Peyer's patch (tissue), 4 donors: ENCODE data around the gene ZYG11B.

ENCODE experiments used
- POLR2A ChIP-seq, 2 donors: fragments of 450-650 bp; IDR thresholded peaks; one replicate each; pipeline ENCODE4 v1.5.1; 2017; ENCODE audit warnings: antibody characterized with exemption in 2 of 2, mild to moderate bottlenecking in 2 of 2, moderate library complexity in 2 of 2
- TF ChIP-seq, protein P1 (sequence below), 6 experiments: fragments of 450-650 bp in 4 of 6; fragments of 200-600 bp in 2 of 6; sonication (generic) in 1 of 6; IDR thresholded peaks; one replicate each; pipeline ENCODE4 v1.5.1; 2017 to 2019; ENCODE audit warnings: antibody characterized with exemption in 6 of 6, mild to moderate bottlenecking in 3 of 6, moderate library complexity in 1 of 6

DNA sequence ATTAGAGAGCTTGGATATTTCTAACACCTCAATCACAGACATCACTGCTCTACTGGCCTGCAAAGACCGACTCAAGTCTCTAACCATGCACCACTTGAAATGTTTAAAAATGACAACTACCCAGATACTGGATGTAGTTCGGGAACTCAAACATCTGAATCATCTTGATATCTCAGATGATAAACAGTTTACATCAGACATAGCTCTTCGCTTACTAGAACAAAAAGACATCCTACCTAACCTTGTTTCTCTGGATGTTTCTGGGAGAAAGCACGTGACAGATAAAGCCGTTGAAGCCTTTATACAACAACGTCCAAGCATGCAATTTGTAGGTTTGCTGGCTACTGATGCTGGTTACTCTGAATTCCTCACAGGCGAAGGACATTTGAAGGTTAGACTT, 45.1 kb downstream of the ZYG11B start:
- TF ChIP-seq, protein P1, sequence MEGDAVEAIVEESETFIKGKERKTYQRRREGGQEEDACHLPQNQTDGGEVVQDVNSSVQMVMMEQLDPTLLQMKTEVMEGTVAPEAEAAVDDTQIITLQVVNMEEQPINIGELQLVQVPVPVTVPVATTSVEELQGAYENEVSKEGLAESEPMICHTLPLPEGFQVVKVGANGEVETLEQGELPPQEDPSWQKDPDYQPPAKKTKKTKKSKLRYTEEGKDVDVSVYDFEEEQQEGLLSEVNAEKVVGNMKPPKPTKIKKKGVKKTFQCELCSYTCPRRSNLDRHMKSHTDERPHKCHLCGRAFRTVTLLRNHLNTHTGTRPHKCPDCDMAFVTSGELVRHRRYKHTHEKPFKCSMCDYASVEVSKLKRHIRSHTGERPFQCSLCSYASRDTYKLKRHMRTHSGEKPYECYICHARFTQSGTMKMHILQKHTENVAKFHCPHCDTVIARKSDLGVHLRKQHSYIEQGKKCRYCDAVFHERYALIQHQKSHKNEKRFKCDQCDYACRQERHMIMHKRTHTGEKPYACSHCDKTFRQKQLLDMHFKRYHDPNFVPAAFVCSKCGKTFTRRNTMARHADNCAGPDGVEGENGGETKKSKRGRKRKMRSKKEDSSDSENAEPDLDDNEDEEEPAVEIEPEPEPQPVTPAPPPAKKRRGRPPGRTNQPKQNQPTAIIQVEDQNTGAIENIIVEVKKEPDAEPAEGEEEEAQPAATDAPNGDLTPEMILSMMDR (IDR thresholded peaks at IDR 0.05), result no peak
- TF ChIP-seq POLR2A (IDR thresholded peaks at IDR 0.05), result no peak
